Type B pancreatic cell (in vitro differentiated cells): ENCODE measurements around the gene EPB41L2. TPM values are rescaled to one million over a fixed set of nuclear protein-coding genes. Genes with fewer than 3 reads are reported as not detected.

Source experiments
- DNase-seq: peaks from one replicate; pipeline ENCODE4 v3.0.0; 2021; ENCODE audit warnings: mixed read lengths; ENCODE audit not compliant: unreplicated experiment; ENCODE audit errors: extremely low spot score
- H3K27ac Mint-ChIP-seq: 2 replicates; pipeline ENCODE4 v1.8.0; 2021; ENCODE audit warnings: mild to moderate bottlenecking, mixed read lengths
- H3K27me3 Mint-ChIP-seq: 2 replicates; pipeline ENCODE4 v1.8.0; 2021; ENCODE audit warnings: mixed read lengths
- H3K36me3 Mint-ChIP-seq: 2 replicates; pipeline ENCODE4 v1.8.0; 2021; ENCODE audit warnings: mixed read lengths
- H3K4me1 Mint-ChIP-seq: one replicate; pipeline ENCODE4 v1.8.0; 2021; ENCODE audit warnings: mixed read lengths; ENCODE audit not compliant: unreplicated experiment
- H3K4me3 Mint-ChIP-seq: 2 replicates; pipeline ENCODE4 v1.8.0; 2021; ENCODE audit warnings: mild to moderate bottlenecking, mixed read lengths
- H3K9me3 Mint-ChIP-seq: 2 replicates; pipeline ENCODE4 v1.8.0; 2021; ENCODE audit warnings: mixed read lengths
- total RNA-seq: library from RNA; stranded (reverse); gene quantifications from 2 replicates; pipeline ENCODE4 v1.2.1, GENCODE V29; 2021; ENCODE audit warnings: low replicate concordance
- TF ChIP-seq, protein P1 (sequence below): fragments of 200-600 bp; sonication (generic); conservative IDR thresholded peaks from 2 replicates; pipeline ENCODE4 v1.5.0; 2021; ENCODE audit warnings: antibody characterized with exemption, mild to moderate bottlenecking

EPB41L2 gene
- total RNA-seq, 1 donor from 2014 or later, result 74.8 TPM

DNA sequence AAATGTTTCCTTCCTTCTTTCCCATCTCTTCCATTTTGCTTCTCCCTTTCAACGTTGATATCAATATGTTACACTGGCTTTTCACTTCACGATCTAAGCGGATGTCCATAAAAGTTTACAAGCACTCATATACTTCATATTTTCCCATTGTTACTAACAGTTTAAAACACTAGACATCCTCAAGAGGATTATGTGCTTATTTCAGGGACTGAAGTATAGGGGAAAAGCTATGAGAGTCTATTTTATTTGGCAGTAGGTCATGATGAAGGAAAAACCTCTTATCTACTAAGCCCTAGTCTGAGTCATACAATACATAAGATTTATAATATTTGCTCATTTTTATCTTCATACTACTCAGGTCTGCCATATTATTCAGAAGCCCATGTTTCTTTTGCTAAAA is 20.6 kb upstream of the EPB41L2 start:
- peaks cover 7% of the 10 kb centered on the region for H3K9me3 Mint-ChIP-seq

DNA sequence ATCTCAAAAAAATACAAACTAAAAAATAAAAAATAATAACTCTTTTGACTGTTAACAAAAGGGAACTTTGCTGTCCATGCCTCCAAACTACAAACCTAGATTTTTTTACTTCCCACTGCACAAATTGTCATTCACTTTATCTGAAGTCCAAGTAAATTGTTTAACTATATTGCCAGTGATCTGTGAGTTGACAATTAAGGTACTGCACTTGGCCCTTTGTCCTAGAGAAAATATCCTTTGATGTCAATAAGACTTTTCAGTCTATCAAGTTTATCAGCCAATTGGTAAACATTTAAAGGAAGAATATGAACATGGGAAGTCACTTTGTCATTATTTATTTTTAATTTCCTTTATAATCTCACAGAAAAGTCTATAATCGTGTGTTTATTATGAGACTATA is 19.3 kb upstream of the EPB41L2 start:
- DNase-seq, result no peak
- Mint-ChIP-seq H3K27ac (no peak overlapping the region), H3K27me3 (no peaks in the 10 kb centered on the region), H3K36me3 (no peaks in the 10 kb centered on the region), H3K9me3 (peaks cover 7% of the 10 kb centered on the region), H3K4me1 (peaks cover 5% of the 10 kb centered on the region), H3K4me3 (no peak overlapping the region)
- TF ChIP-seq, protein P1, sequence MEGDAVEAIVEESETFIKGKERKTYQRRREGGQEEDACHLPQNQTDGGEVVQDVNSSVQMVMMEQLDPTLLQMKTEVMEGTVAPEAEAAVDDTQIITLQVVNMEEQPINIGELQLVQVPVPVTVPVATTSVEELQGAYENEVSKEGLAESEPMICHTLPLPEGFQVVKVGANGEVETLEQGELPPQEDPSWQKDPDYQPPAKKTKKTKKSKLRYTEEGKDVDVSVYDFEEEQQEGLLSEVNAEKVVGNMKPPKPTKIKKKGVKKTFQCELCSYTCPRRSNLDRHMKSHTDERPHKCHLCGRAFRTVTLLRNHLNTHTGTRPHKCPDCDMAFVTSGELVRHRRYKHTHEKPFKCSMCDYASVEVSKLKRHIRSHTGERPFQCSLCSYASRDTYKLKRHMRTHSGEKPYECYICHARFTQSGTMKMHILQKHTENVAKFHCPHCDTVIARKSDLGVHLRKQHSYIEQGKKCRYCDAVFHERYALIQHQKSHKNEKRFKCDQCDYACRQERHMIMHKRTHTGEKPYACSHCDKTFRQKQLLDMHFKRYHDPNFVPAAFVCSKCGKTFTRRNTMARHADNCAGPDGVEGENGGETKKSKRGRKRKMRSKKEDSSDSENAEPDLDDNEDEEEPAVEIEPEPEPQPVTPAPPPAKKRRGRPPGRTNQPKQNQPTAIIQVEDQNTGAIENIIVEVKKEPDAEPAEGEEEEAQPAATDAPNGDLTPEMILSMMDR, result no peak

More for the DNA sequence above, 20.6 kb upstream of the EPB41L2 start:
- H3K4me1 Mint-ChIP-seq, result peaks cover 5% of the 10 kb centered on the region
- TF ChIP-seq, protein P1, result no peak
- no peak overlapping the region for H3K4me3 Mint-ChIP-seq
- no peaks in the 10 kb centered on the region for H3K27me3 Mint-ChIP-seq
- DNase-seq, result no peak
- no peak overlapping the region for H3K27ac Mint-ChIP-seq
- H3K36me3 Mint-ChIP-seq, result no peaks in the 10 kb centered on the region

DNA sequence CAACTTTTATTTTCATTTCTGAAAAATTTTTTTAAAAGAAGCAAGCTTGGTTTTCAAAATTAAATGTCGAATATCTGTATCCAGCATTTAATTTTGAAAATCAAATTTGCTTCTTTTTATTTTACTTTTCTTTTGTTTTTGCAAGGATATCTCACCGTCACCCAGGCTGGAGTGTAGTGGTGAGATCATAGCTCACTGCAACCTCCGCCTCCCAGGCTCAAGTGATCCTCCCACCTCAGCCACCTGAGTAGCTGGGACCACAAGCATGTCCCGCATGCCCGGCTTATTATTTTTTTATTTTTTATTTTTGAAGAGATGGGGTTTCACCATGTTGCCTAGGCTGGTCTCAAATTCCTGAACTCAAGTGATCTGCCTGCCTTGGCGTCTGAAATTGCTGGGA is 17.0 kb upstream of the EPB41L2 start:
- Mint-ChIP-seq H3K27ac (no peak overlapping the region), H3K27me3 (no peaks in the 10 kb centered on the region), H3K4me3 (no peak overlapping the region), H3K4me1 (peaks cover 5% of the 10 kb centered on the region), H3K9me3 (no peaks in the 10 kb centered on the region), H3K36me3 (no peaks in the 10 kb centered on the region)
- TF ChIP-seq, protein P1, result no peak
- DNase-seq, result no peak

DNA sequence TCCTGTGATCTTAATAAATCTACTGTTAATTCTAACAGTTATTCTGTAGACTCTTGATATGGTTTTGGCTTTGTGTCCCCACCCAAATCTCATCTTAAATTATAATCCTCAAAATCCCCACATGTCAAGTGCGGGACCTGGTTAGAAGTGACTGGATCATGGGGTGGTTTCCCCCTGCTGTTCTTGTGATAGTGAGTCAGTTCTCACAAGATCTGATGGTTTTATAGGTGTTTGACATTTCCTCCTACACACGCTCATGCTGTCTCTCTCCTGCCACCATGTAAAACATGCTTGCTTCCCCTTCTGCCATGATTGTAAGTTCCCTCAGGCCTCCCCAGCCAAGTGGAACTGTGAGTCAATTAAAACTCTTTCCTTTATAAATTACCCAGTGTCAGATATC is 10.5 kb upstream of the EPB41L2 start:
- Mint-ChIP-seq H3K36me3 (no peaks in the 10 kb centered on the region), H3K9me3 (no peaks in the 10 kb centered on the region), H3K4me1 (no peaks in the 10 kb centered on the region), H3K27me3 (no peaks in the 10 kb centered on the region), H3K27ac (no peak overlapping the region), H3K4me3 (no peak overlapping the region)
- DNase-seq, result no peak
- TF ChIP-seq, protein P1, result no peak

DNA sequence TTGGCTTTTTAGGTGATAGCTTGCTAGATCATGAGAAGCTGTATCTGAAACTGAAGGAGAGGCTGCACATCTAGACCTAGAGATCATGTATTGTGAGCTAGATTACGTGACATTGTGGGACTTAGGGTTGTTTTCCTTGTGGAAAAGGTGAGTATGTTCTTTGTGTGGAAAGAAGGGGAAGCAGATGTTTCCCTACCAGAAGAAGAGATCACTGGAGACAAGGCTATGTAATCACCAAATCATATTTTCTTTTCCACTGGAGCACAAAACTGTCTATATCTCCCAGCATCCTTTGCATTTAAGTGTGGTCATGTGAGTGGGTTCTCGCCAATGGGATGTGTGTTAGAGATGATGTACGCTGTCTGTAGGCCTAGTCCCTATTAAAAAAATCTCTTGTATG is 7.0 kb upstream of the EPB41L2 start:
- Mint-ChIP-seq H3K27me3 (no peaks in the 10 kb centered on the region), H3K36me3 (no peaks in the 10 kb centered on the region), H3K9me3 (peaks cover 4% of the 10 kb centered on the region), H3K27ac (no peak overlapping the region), H3K4me3 (no peak overlapping the region), H3K4me1 (peaks cover 7% of the 10 kb centered on the region)
- TF ChIP-seq, protein P1, result no peak
- DNase-seq, result no peak

DNA sequence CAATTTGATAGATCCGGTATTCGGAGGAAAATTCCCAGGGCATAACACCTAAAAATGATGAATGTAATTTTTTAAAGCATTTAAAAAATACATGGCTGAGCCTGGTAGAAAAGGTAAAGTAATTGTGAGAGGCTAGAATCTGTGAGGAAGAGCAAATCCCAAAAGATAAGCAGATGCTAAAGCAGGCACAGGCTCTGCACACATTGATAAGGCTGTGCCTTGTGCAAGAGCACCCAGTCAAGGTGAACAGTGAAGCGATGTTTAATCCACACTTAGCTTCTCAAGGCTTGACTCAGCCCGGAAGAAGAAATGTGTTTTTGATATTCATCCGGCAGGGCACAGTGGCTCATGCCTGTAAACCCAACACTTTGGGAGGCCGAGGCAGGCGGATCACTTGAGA is 5.1 kb upstream of the EPB41L2 start:
- no peak for DNase-seq
- TF ChIP-seq, protein P1, result no peak

More for the DNA sequence above, 5.1 kb upstream of the EPB41L2 start:
- Mint-ChIP-seq H3K4me1 (peaks cover 15% of the 10 kb centered on the region), H3K27me3 (no peaks in the 10 kb centered on the region), H3K4me3 (no peak overlapping the region), H3K9me3 (peaks cover 4% of the 10 kb centered on the region), H3K27ac (no peak overlapping the region), H3K36me3 (no peaks in the 10 kb centered on the region)
